MM.1S (cell line): ENCODE results near the gene CTSL.
"Not testable (repeated sequence)": the region's sequence is repeated elsewhere in the genome, so short reads cannot be mapped to it uniquely, and the experiment has no call there.

Experiments used
- DNase-seq: peaks from one replicate; pipeline ENCODE4 v3.0.0-alpha.2; 2015
- H2AFZ ChIP-seq: fragments of 300-600 bp; sonication (generic); 2 replicates; pipeline ENCODE4 v1.6.0; 2016; ENCODE audit warnings: antibody characterized with exemption, low read length
- H3F3A ChIP-seq: fragments of 300-600 bp; sonication (generic); 2 replicates; pipeline ENCODE4 v1.6.1; 2016; ENCODE audit warnings: mild to moderate bottlenecking, antibody characterized with exemption, low read length, moderate library complexity, mixed read lengths; ENCODE audit not compliant: insufficient read depth
- H3K27ac ChIP-seq: fragments of 300-600 bp; sonication (generic); 2 replicates; pipeline ENCODE4 v1.5.1; 2016; ENCODE audit warnings: mild to moderate bottlenecking, low read length
- H3K27me3 ChIP-seq: fragments of 300-600 bp; sonication (generic); replicated peaks from 2 replicates; pipeline ENCODE4 v1.6.0; 2016; ENCODE audit warnings: low read length; ENCODE audit not compliant: insufficient read depth
- H3K36me3 ChIP-seq: fragments of 300-600 bp; sonication (generic); replicated peaks from 2 replicates; pipeline ENCODE4 v1.6.1; 2016; ENCODE audit warnings: mild to moderate bottlenecking, low read length, mixed read lengths; ENCODE audit not compliant: insufficient read depth
- H3K4me1 ChIP-seq: fragments of 300-600 bp; sonication (generic); 2 replicates; pipeline ENCODE4 v1.6.1; 2016; ENCODE audit warnings: low read length, mixed read lengths
- H3K4me2 ChIP-seq: fragments of 300-600 bp; sonication (generic); 2 replicates; pipeline ENCODE4 v1.6.0; 2016; ENCODE audit warnings: low read depth, low read length
- H3K4me3 ChIP-seq: fragments of 300-600 bp; sonication (generic); 2 replicates; pipeline ENCODE4 v1.5.1; 2016; ENCODE audit warnings: low read length, mixed read lengths
- H3K79me2 ChIP-seq: fragments of 300-600 bp; sonication (generic); 2 replicates; pipeline ENCODE4 v1.6.1; 2016; ENCODE audit warnings: mixed run types, low read length, mixed read lengths
- H3K9ac ChIP-seq: fragments of 300-600 bp; sonication (generic); 2 replicates; pipeline ENCODE4 v1.6.1; 2016; ENCODE audit warnings: low read length, mixed read lengths
- H3K9me2 ChIP-seq: fragments of 300-600 bp; sonication (generic); replicated peaks from 2 replicates; pipeline ENCODE4 v1.6.1; 2016; ENCODE audit warnings: mild to moderate bottlenecking, low read length, mixed read lengths; ENCODE audit not compliant: insufficient read depth
- H3K9me3 ChIP-seq: fragments of 300-600 bp; sonication (generic); replicated peaks from 2 replicates; pipeline ENCODE4 v1.6.1; 2016; ENCODE audit warnings: mild to moderate bottlenecking, low read length, mixed read lengths; ENCODE audit not compliant: insufficient read depth
- H4K20me1 ChIP-seq: fragments of 300-600 bp; sonication (generic); 2 replicates; pipeline ENCODE4 v1.6.1; 2016; ENCODE audit warnings: mild to moderate bottlenecking, low read length, moderate library complexity, mixed read lengths; ENCODE audit not compliant: insufficient read depth
- EZH2 ChIP-seq: fragments of 300-600 bp; sonication (generic); optimal IDR thresholded peaks from 2 replicates; pipeline ENCODE3; 2017; ENCODE audit warnings: low read depth, mild to moderate bottlenecking, antibody characterized with exemption, low read length, mixed read lengths
- EZH2phosphoT487 ChIP-seq: fragments of 300-600 bp; sonication (generic); IDR thresholded peaks from 2 replicates; pipeline ENCODE4 v1.6.1; 2018; ENCODE audit warnings: antibody characterized with exemption, low read length
- TF ChIP-seq, protein P1 (sequence below): fragments of 300-600 bp; sonication (generic); IDR thresholded peaks from 2 replicates; pipeline ENCODE4 v1.5.1; 2016; ENCODE audit warnings: antibody characterized with exemption, low read length, mixed read lengths

The CTSL gene

DNA sequence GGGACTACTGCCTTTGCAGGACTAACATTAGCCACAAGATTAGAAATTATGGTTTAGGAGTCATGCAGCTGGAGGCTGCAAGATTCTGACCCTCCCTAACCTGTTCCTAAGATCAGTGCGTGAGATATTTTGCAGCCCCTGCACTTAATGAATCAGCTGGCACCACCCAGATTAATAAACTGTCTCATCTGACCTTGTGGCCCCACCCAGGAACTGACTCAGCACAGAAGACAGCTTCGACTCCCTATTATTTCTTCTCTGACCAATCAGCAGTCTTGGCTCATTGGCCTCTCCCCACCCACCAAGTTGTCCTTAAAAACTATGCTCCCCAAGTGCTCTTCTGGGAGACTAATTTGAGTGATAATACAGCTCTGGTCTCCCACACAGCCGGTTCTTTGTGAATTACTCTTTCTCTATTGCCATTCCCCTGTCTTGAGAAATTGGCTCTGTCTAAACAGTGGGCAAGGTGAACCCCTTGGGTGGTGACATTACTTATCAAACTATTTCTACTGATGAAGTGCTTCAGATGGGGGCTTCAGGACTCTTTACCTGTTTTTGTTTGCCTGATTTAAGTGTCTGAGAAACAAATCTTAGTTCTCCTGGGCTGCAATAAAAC is 17.0 kb downstream of the CTSL start:
- H3K4me3 ChIP-seq = no peak overlapping the region
- no peaks in the 10 kb centered on the region for H3K9me2 ChIP-seq
- TF ChIP-seq, protein P1, sequence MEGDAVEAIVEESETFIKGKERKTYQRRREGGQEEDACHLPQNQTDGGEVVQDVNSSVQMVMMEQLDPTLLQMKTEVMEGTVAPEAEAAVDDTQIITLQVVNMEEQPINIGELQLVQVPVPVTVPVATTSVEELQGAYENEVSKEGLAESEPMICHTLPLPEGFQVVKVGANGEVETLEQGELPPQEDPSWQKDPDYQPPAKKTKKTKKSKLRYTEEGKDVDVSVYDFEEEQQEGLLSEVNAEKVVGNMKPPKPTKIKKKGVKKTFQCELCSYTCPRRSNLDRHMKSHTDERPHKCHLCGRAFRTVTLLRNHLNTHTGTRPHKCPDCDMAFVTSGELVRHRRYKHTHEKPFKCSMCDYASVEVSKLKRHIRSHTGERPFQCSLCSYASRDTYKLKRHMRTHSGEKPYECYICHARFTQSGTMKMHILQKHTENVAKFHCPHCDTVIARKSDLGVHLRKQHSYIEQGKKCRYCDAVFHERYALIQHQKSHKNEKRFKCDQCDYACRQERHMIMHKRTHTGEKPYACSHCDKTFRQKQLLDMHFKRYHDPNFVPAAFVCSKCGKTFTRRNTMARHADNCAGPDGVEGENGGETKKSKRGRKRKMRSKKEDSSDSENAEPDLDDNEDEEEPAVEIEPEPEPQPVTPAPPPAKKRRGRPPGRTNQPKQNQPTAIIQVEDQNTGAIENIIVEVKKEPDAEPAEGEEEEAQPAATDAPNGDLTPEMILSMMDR = no peak
- TF ChIP-seq EZH2phosphoT487 (no peak), EZH2 (no peak)
- no peaks in the 10 kb centered on the region for H3K9me3 ChIP-seq
- no peaks in the 10 kb centered on the region for H3K4me1 ChIP-seq
- H4K20me1 ChIP-seq = no peaks in the 10 kb centered on the region
- H3K79me2 ChIP-seq = no peaks in the 10 kb centered on the region
- H3F3A ChIP-seq = no peaks in the 10 kb centered on the region
- DNase-seq = no peak
- no peaks in the 10 kb centered on the region for H3K27me3 ChIP-seq
- no peak overlapping the region for H2AFZ ChIP-seq
- no peak overlapping the region for H3K27ac ChIP-seq
- no peak overlapping the region for H3K4me2 ChIP-seq
- H3K9ac ChIP-seq = no peak overlapping the region
- no peaks in the 10 kb centered on the region for H3K36me3 ChIP-seq

DNA sequence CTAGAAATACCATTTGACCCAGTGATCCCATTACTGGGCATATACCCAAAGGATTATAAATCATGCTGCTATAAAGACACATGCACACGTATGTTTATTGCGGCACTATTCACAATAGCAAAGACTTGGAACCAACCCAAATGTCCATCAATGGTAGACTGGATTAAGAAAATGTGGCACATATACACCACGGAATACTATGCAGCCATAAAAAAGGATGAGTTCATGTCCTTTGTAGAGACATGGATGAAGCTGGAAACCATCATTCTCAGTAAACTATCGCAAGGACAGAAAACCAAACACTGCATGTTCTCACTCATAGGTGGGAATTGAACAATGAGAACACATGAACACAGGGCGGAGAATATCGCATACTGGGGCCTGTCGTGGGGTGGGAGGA is 18.3 kb downstream of the CTSL start:
- H3K4me2 ChIP-seq, DNase-seq, H3K9ac ChIP-seq, H3F3A ChIP-seq, H3K9me2 ChIP-seq, H3K27ac ChIP-seq, H3K4me3 ChIP-seq, H3K79me2 ChIP-seq, H3K9me3 ChIP-seq, H3K36me3 ChIP-seq, H4K20me1 ChIP-seq, H3K4me1 ChIP-seq, H3K27me3 ChIP-seq, H2AFZ ChIP-seq: not testable (repeated sequence)

DNA sequence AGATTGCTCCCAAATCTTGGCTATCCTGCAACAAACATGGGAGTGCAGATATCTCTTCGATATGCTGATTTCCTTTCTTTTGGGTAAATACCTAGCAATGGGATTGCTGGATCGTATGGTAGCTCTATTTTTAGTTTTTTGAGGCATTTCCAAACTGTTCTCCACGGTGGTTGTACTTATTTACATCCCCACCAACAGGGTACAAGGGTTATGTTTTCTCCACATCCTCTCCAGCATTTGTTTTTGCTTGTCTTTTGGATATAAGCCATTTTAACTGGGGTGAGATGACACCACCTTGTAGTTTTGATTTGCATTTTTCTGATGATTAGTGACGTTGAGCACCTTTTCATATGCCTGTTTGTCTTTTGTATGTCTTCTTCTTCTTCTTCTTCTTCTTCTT is 20.3 kb downstream of the CTSL start:
- Histone ChIP-seq H3K4me1 (no peaks in the 10 kb centered on the region), H3K36me3 (no peaks in the 10 kb centered on the region), H3K79me2 (no peaks in the 10 kb centered on the region), H4K20me1 (no peaks in the 10 kb centered on the region), H3K27me3 (no peaks in the 10 kb centered on the region), H2AFZ (no peak overlapping the region), H3K4me2 (no peak overlapping the region), H3K27ac (no peak overlapping the region), H3K9me2 (no peaks in the 10 kb centered on the region), H3K9me3 (no peaks in the 10 kb centered on the region), H3K9ac (no peak overlapping the region), H3K4me3 (no peak overlapping the region), H3F3A (no peaks in the 10 kb centered on the region)
- no peak for TF ChIP-seq EZH2
- TF ChIP-seq EZH2phosphoT487 = no peak
- TF ChIP-seq, protein P1 = no peak
- DNase-seq = no peak

DNA sequence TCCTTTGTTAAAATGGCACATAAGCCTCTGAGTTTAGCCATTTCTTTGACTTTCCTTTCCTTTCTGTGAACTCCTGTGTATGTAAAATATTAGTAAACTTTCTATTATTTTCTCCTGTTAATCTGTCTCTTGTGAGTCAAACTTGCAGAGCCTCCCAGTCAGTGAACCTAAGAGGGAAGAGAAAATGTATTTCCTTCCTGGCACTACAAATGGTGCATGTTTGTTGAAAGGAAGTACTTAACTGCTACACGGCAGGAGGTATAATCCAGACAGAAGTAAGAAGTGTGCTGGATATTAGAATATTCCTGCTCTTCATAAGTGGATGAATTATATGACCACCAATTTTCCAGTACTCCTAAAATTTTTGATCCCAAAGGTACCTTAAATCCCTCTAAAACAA is 23.0 kb downstream of the CTSL start:
- no peaks in the 10 kb centered on the region for H3K9me2 ChIP-seq
- H2AFZ ChIP-seq = no peak overlapping the region

More for the DNA sequence above, 23.0 kb downstream of the CTSL start:
- Histone ChIP-seq H3K4me1 (no peaks in the 10 kb centered on the region), H3K9ac (no peak overlapping the region), H3F3A (no peaks in the 10 kb centered on the region), H3K4me3 (no peak overlapping the region), H3K79me2 (no peaks in the 10 kb centered on the region), H3K9me3 (no peaks in the 10 kb centered on the region), H4K20me1 (no peaks in the 10 kb centered on the region), H3K36me3 (no peaks in the 10 kb centered on the region), H3K4me2 (no peak overlapping the region), H3K27ac (no peak overlapping the region), H3K27me3 (no peaks in the 10 kb centered on the region)
- DNase-seq = no peak
- no peak for TF ChIP-seq EZH2phosphoT487
- no peak for TF ChIP-seq EZH2
- TF ChIP-seq, protein P1 = no peak
